ENCODE results near the gene TSPAN18. TPM values are rescaled to one million over a fixed set of nuclear protein-coding genes. Genes with fewer than 3 reads are reported as not detected.

The TSPAN18 gene
- total RNA-seq, 2 donors from 2014 or later = 3.4 to 13.4 TPM

- Histone ChIP-seq H3K27ac (no peak overlapping the region), H3K36me3 (no peaks in the 10 kb centered on the region), H3K27me3 (no peaks in the 10 kb centered on the region), H3K9me3 (no peaks in the 10 kb centered on the region), H3K4me1 (no peaks in the 10 kb centered on the region), H3K9ac (ENCODE audit: low read depth in 2 of 2, low read length in 2 of 2) (no peak overlapping the region), H3K4me3 (no peak overlapping the region)
- intact Hi-C loops (cut with DNase I) = no loop called here
- no peak for TF ChIP-seq CTCF (IDR thresholded peaks at IDR 0.05)
- DNase-seq = no peak
Measured at GRCh38 chr11:44814881-44815592, 88.3 kb downstream of the TSPAN18 start.

GRCh38 chr11:44815917-44816456 is 89.2 kb downstream of the TSPAN18 start:
- H3K27me3 ChIP-seq = no peaks in the 10 kb centered on the region
- H3K4me3 ChIP-seq = no peak overlapping the region
- no peak overlapping the region for H3K27ac ChIP-seq
- DNase-seq = no peak
- H3K9me3 ChIP-seq = no peaks in the 10 kb centered on the region
- TF ChIP-seq CTCF (IDR thresholded peaks at IDR 0.05) = no peak
- intact Hi-C loops (cut with DNase I) = no loop called here
- H3K36me3 ChIP-seq = no peaks in the 10 kb centered on the region
- H3K4me1 ChIP-seq = no peaks in the 10 kb centered on the region
- no peak overlapping the region for H3K9ac ChIP-seq (ENCODE audit: low read depth in 2 of 2, low read length in 2 of 2)

GRCh38 chr11:44816761-44817160 is 90.0 kb downstream of the TSPAN18 start:
- DNase-seq = no peak
- Histone ChIP-seq H3K27ac (no peak overlapping the region), H3K4me1 (no peaks in the 10 kb centered on the region), H3K4me3 (no peak overlapping the region), H3K9ac (ENCODE audit: low read depth in 2 of 2, low read length in 2 of 2) (no peak overlapping the region), H3K9me3 (no peaks in the 10 kb centered on the region), H3K36me3 (no peaks in the 10 kb centered on the region), H3K27me3 (no peaks in the 10 kb centered on the region)
- intact Hi-C loops (cut with DNase I) = no loop called here
- no peak for TF ChIP-seq CTCF (IDR thresholded peaks at IDR 0.05)

GRCh38 chr11:44817207-44817949 is 90.6 kb downstream of the TSPAN18 start:
- no peaks in the 10 kb centered on the region for H3K4me1 ChIP-seq
- H3K4me3 ChIP-seq = no peak overlapping the region
- no peak overlapping the region for H3K27ac ChIP-seq
- no peaks in the 10 kb centered on the region for H3K27me3 ChIP-seq
- H3K9ac ChIP-seq (ENCODE audit: low read depth in 2 of 2, low read length in 2 of 2) = no peak overlapping the region
- no peaks in the 10 kb centered on the region for H3K9me3 ChIP-seq
- no peak for TF ChIP-seq CTCF (IDR thresholded peaks at IDR 0.05)
- intact Hi-C loops (cut with DNase I) = no loop called here
- H3K36me3 ChIP-seq = no peaks in the 10 kb centered on the region
- no peak for DNase-seq

- Histone ChIP-seq H3K27ac (no peak overlapping the region), H3K27me3 (no peaks in the 10 kb centered on the region), H3K4me3 (no peak overlapping the region), H3K4me1 (no peaks in the 10 kb centered on the region), H3K9me3 (no peaks in the 10 kb centered on the region), H3K9ac (ENCODE audit: low read depth in 2 of 2, low read length in 2 of 2) (no peak overlapping the region), H3K36me3 (no peaks in the 10 kb centered on the region)
- intact Hi-C loops (cut with DNase I) = no loop called here
- DNase-seq = no peak
- no peak for TF ChIP-seq CTCF (IDR thresholded peaks at IDR 0.05)
Measured at GRCh38 chr11:44818110-44818509, 91.3 kb downstream of the TSPAN18 start.

Data from colonic mucosa (tissue), 4 donors.